ENCODE measurements around the gene MAGIX.
"Not testable (repeated sequence)": the region's sequence is repeated elsewhere in the genome, so short reads cannot be mapped to it uniquely, and the experiment has no call there.

GRCh38 chrX:49142264-49142663 is 20.3 kb upstream of the MAGIX start:
- peak; percentile 18 for TF ChIP-seq CTCF (conservative IDR thresholded peaks at IDR 0.05)
- not testable (repeated sequence) for TF ChIP-seq ZFX (IDR thresholded peaks at IDR 0.05)
